Activated CD4-positive, alpha-beta T cell treated with anti-CD3 and anti-CD28 coated beads, Interleukin-2, amount 10 ng/mL, durations not matched to agents 7 days and 5 days (primary cell): ENCODE data around the gene PAOX. TPM values are rescaled to one million over a fixed set of nuclear protein-coding genes. Genes with fewer than 3 reads are reported as not detected.

Experiments
- CTCF ChIA-PET: fragments of 350-600 bp; sonication (Branson Sonifier 250); formaldehyde crosslinking; loops from one replicate; lab custom pipeline; 2021; ENCODE audit warnings: antibody characterized with exemption; lab: Charles Lee
- POLR2A ChIA-PET: fragments of 350-600 bp; sonication (Branson Sonifier 250); formaldehyde crosslinking; loops from one replicate; lab custom pipeline; 2021; ENCODE audit warnings: antibody characterized with exemption; lab: Charles Lee
- DNase-seq: peaks from one replicate; pipeline ENCODE4 v3.0.0-alpha.2; 2020
- H3K27ac Mint-ChIP-seq: one replicate; pipeline ENCODE4 v1.8.0; 2021; ENCODE audit warnings: mild to moderate bottlenecking, moderate library complexity, mixed read lengths
- H3K27me3 Mint-ChIP-seq: one replicate; pipeline ENCODE4 v1.8.0; 2021; ENCODE audit warnings: mixed read lengths
- H3K36me3 Mint-ChIP-seq: one replicate; pipeline ENCODE4 v1.8.0; 2021; ENCODE audit warnings: low read depth, mixed read lengths
- H3K4me1 Mint-ChIP-seq: one replicate; pipeline ENCODE4 v1.8.0; 2021; ENCODE audit warnings: mixed read lengths
- H3K4me3 Mint-ChIP-seq: one replicate; pipeline ENCODE4 v1.8.0; 2021; ENCODE audit warnings: mild to moderate bottlenecking, moderate library complexity, mixed read lengths
- H3K9me3 Mint-ChIP-seq: one replicate; pipeline ENCODE4 v1.8.0; 2021; ENCODE audit warnings: mixed read lengths
- total RNA-seq, 2 experiments: library from RNA; stranded (reverse); gene quantifications; one replicate each; pipeline ENCODE4 v1.2.3, GENCODE V29; 2021

The PAOX gene
- total RNA-seq, result 1 to 10 TPM; 2.6 to 5.0 TPM

DNA sequence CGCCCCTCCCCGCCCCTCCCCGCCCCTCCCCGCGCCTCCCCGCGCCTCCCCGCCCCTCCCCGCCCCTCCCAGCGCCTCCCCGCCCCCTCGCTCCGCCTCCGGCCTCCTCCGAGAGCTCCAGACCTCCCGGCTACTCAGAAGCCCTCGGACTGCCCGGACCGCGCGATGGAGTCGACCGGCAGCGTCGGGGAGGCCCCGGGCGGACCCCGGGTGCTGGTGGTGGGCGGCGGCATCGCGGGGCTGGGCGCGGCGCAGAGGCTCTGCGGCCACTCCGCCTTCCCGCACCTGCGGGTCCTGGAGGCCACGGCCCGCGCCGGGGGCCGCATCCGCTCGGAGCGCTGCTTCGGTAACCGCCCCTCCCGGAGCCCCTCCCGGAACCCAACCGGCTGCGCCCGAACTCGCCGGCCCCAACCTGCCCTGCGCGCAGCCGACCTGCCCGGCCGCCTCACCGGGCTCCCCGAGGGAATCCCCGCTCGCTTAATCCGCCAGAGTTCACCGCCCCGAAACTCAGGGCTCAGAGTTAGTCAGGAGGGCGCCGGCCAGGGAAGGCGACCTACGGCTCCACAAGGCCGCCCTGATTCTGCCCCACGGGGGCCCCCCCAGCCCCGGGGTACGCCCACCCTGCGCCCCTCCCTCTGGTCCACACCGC, at the start of gene PAOX:
PAOX (plus strand) TSS at position 111 of the 649 bp plus-strand sequence; CDS start at position 166, 55 bp downstream.
- H3K9me3 Mint-ChIP-seq, result no peaks in the 10 kb centered on the region
- H3K36me3 Mint-ChIP-seq, result no peaks in the 10 kb centered on the region
- DNase-seq, result peak; percentile 53
- ChIA-PET POLR2A (no interaction called here), CTCF (no interaction called here)
- H3K27ac Mint-ChIP-seq, result peak within 1 kb of the TSS; percentile 76
- peaks cover 14% of the 10 kb centered on the region for H3K4me1 Mint-ChIP-seq
- peaks cover 3% of the 10 kb centered on the region for H3K27me3 Mint-ChIP-seq
- H3K4me3 Mint-ChIP-seq, result peak within 1 kb of the TSS; percentile 76

DNA sequence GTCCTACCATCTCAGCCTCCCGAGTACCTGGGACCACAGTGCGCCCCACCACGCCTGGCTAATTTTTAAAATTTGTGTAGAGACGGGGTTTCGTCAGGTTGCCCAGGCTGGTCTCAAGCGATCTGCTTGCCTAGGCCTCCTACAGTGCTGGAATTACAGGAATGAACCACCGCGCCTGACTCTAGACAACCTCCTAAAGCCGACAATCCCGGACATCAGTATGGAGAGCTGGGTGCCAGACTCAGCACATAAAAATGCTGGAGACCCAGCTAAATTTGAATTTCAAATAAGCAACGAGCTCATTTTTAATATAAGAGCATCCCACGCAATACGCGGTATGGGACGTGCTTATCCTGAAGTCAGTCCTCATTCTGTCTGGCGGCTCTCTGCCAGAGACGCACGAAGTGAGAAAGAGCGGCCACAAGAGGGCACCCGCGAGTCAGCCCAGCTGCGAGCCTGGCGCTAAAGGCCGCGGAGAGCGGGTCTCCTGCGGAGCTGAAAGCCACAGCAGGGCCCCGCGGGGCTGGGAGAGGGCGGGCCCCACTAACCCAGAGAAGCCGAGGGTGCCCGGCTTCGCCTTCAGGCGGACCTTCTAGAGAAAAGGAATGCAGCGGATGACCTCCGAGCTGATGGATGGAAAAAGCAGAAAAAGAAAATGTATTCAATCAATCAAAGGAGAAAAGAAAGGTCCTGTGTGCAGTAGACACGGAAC, 49.4 kb upstream of the PAOX start:
- POLR2A ChIA-PET, result no interaction called here
- peak overlapping the region; percentile 68 for H3K27ac Mint-ChIP-seq
- peaks cover 64% of the 10 kb centered on the region for H3K27me3 Mint-ChIP-seq
- H3K9me3 Mint-ChIP-seq, result no peaks in the 10 kb centered on the region
- CTCF ChIA-PET, result interaction anchor here (0.6 to 2.0 kb wide), 25 partner anchors 10 to 291 kb away, joined by 3 to 23 read pairs (median 5); partner anchors contain the start of genes FUOM and PRAP1
- H3K4me3 Mint-ChIP-seq, result peak overlapping the region; percentile 13
- H3K4me1 Mint-ChIP-seq, result peaks cover 7% of the 10 kb centered on the region
- H3K36me3 Mint-ChIP-seq, result no peaks in the 10 kb centered on the region
- peak; percentile 86 for DNase-seq

DNA sequence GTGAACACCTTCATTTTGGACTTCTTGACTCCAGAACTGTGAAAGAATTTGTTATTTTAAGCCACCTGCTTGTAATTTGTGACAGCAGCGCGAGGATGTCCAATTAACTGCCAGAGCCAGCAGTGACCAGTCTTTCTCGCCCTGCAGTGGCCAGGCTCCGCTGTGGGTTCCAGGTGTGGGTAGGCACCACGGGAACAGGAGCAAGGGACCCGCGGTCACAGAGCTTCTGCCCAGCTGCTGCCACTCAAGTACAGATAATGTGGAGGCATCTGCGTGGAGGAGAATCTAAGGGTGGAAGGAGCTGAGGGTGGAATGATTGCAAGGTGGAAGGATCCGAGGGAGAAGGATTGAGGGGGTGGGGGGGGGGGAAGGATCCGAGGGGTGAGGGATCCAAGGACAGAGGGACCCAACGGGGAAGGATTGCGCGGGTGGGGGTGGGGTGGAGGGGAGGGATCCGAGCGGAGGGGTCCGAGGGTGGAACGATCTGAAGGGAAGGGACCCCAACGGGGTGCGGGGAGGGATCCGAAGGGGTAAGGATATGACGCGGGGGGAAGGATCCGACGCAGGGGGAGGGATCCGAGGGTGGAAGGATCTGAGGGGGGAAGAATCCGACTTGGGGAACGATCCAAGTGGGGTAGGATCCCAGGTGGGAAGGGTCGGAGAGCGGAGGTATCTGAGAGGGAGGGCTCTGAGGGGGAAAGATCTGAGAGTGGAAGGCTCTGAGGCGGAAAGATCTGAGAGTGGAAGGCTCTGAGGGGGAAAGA, 45.9 kb upstream of the PAOX start:
- H3K4me1 Mint-ChIP-seq, result peaks cover 5% of the 10 kb centered on the region
- peaks cover 52% of the 10 kb centered on the region for H3K27me3 Mint-ChIP-seq
- no peak overlapping the region for H3K27ac Mint-ChIP-seq
- no peak overlapping the region for H3K4me3 Mint-ChIP-seq
- no peak for DNase-seq
- ChIA-PET POLR2A (no interaction called here), CTCF (no interaction called here)
- H3K9me3 Mint-ChIP-seq, result no peaks in the 10 kb centered on the region
- H3K36me3 Mint-ChIP-seq, result no peaks in the 10 kb centered on the region

GRCh38 chr10:133334503-133335245, 44.4 kb upstream of the PAOX start:
- Mint-ChIP-seq H3K27ac (no peak overlapping the region), H3K4me1 (peaks cover 3% of the 10 kb centered on the region), H3K27me3 (peaks cover 42% of the 10 kb centered on the region), H3K4me3 (no peak overlapping the region), H3K36me3 (no peaks in the 10 kb centered on the region), H3K9me3 (no peaks in the 10 kb centered on the region)
- CTCF ChIA-PET, result interaction anchor here (1.3 kb wide), 1 partner anchor 9 kb away, joined by 4 read pairs; no protein-coding TSS in a partner anchor
- no peak for DNase-seq
- POLR2A ChIA-PET, result no interaction called here

- POLR2A ChIA-PET, result no interaction called here
- no peaks in the 10 kb centered on the region for H3K36me3 Mint-ChIP-seq
- peaks cover 40% of the 10 kb centered on the region for H3K27me3 Mint-ChIP-seq
- H3K9me3 Mint-ChIP-seq, result no peaks in the 10 kb centered on the region
- H3K4me1 Mint-ChIP-seq, result peaks cover 3% of the 10 kb centered on the region
- peak; percentile 78 for DNase-seq
- no peak overlapping the region for H3K27ac Mint-ChIP-seq
- peak overlapping the region; percentile 19 for H3K4me3 Mint-ChIP-seq
- CTCF ChIA-PET, result interaction anchor here (1.2 kb wide), 1 partner anchor 28 kb away, joined by 4 read pairs; no protein-coding TSS in a partner anchor
These were observed 43.6 kb upstream of the PAOX start for GRCh38 chr10:133335246-133336117.

GRCh38 chr10:133336118-133336576, 42.9 kb upstream of the PAOX start:
- Mint-ChIP-seq H3K27me3 (peaks cover 36% of the 10 kb centered on the region), H3K27ac (no peak overlapping the region), H3K36me3 (no peaks in the 10 kb centered on the region), H3K4me1 (peaks cover 3% of the 10 kb centered on the region), H3K4me3 (no peak overlapping the region), H3K9me3 (no peaks in the 10 kb centered on the region)
- ChIA-PET POLR2A (no interaction called here), CTCF (interaction anchor here (1.2 kb wide), 1 partner anchor 29 kb away, joined by 4 read pairs; no protein-coding TSS in a partner anchor)
- no peak for DNase-seq

- H3K4me1 Mint-ChIP-seq, result peaks cover 3% of the 10 kb centered on the region
- peak; percentile 89 for DNase-seq
- no peaks in the 10 kb centered on the region for H3K9me3 Mint-ChIP-seq
- H3K4me3 Mint-ChIP-seq, result peak within 1 kb of the TSS; percentile 59
- H3K27ac Mint-ChIP-seq, result peak within 1 kb of the TSS; percentile 62
- POLR2A ChIA-PET, result no interaction called here
- peaks cover 36% of the 10 kb centered on the region for H3K27me3 Mint-ChIP-seq
- CTCF ChIA-PET, result interaction anchor here (1.2 kb wide), 1 partner anchor 29 kb away, joined by 4 read pairs; no protein-coding TSS in a partner anchor
- H3K36me3 Mint-ChIP-seq, result no peaks in the 10 kb centered on the region
These were observed 42.3 kb upstream of the PAOX start, which contains the start of gene CALY for GRCh38 chr10:133336577-133337369. CALY (minus strand) TSS chr10:133336896; CDS start chr10:133328989, 7,907 bp downstream.

- no peak overlapping the region for H3K4me3 Mint-ChIP-seq
These were observed 41.7 kb upstream of the PAOX start for GRCh38 chr10:133337370-133337725.

GRCh38 chr10:133338080-133339071, 40.7 kb upstream of the PAOX start:
- H3K27ac Mint-ChIP-seq, result no peak overlapping the region
- H3K36me3 Mint-ChIP-seq, result no peaks in the 10 kb centered on the region
- no peak overlapping the region for H3K4me3 Mint-ChIP-seq
- ChIA-PET CTCF (no interaction called here), POLR2A (no interaction called here)
- no peak for DNase-seq
- peaks cover 4% of the 10 kb centered on the region for H3K4me1 Mint-ChIP-seq
- no peaks in the 10 kb centered on the region for H3K9me3 Mint-ChIP-seq
- peaks cover 32% of the 10 kb centered on the region for H3K27me3 Mint-ChIP-seq

More at GRCh38 chr10:133337370-133337725, 41.7 kb upstream of the PAOX start:
- H3K9me3 Mint-ChIP-seq, result no peaks in the 10 kb centered on the region
- no peak for DNase-seq
- H3K4me1 Mint-ChIP-seq, result peaks cover 3% of the 10 kb centered on the region
- H3K27me3 Mint-ChIP-seq, result peaks cover 33% of the 10 kb centered on the region
- ChIA-PET POLR2A (no interaction called here), CTCF (no interaction called here)
- H3K27ac Mint-ChIP-seq, result no peak overlapping the region
- no peaks in the 10 kb centered on the region for H3K36me3 Mint-ChIP-seq

DNA sequence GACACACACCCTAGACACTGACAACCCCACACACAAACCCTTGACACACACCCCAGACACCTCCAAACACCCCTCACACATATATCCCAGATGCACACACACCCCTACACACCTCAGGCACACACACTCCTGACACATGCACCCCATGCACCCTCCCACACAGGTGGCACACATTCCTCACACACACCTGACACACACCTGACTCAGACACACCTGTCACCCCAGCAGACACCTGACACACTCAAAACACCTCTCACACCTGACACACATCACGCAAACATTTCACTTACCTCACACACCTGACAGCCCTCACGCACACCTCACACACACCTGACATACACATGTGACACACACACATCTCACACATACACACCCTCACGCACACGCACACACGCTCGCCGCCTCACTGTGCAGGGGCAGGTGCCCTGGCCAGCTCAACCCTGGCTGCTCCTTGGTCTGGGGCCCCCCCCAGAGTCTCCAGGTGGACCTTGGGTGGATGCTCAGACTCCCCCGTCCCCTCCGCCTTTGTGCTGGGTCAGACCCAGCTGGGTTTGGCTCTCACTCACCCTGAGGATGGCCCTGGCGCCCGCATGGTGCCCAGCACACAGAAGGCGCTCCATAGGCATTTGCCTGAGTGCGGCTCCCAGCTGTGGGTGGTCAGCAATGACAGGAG, 39.2 kb upstream of the PAOX start:
- DNase-seq, result no peak
- no peak overlapping the region for H3K27ac Mint-ChIP-seq
- peaks cover 4% of the 10 kb centered on the region for H3K4me1 Mint-ChIP-seq
- POLR2A ChIA-PET, result no interaction called here
- CTCF ChIA-PET, result no interaction called here
- H3K9me3 Mint-ChIP-seq, result no peaks in the 10 kb centered on the region
- H3K27me3 Mint-ChIP-seq, result peaks cover 26% of the 10 kb centered on the region
- H3K36me3 Mint-ChIP-seq, result no peaks in the 10 kb centered on the region
- H3K4me3 Mint-ChIP-seq, result no peak overlapping the region
